GM12865 (cell line): ENCODE measurements around the gene SSTR1.

ENCODE experiments used
- DNase-seq: peaks from one replicate; pipeline ENCODE4 v3.0.0; 2010; ENCODE audit warnings: low read depth
- H3K4me3 ChIP-seq: 2 replicates; pipeline ENCODE4 v1.5.1; 2011; ENCODE audit warnings: mild to moderate bottlenecking, low read depth, low read length, control low read depth
- TF ChIP-seq, protein P1 (sequence below): IDR thresholded peaks from 2 replicates; pipeline ENCODE4 v1.5.1; 2011; ENCODE audit warnings: low read length, control low read depth, low read depth, inconsistent platforms; ENCODE audit not compliant: insufficient read depth; ENCODE audit errors: missing control alignments

Gene SSTR1

GRCh38 chr14:38213001-38213400 is 5.3 kb downstream of the SSTR1 start:
- TF ChIP-seq, protein P1, sequence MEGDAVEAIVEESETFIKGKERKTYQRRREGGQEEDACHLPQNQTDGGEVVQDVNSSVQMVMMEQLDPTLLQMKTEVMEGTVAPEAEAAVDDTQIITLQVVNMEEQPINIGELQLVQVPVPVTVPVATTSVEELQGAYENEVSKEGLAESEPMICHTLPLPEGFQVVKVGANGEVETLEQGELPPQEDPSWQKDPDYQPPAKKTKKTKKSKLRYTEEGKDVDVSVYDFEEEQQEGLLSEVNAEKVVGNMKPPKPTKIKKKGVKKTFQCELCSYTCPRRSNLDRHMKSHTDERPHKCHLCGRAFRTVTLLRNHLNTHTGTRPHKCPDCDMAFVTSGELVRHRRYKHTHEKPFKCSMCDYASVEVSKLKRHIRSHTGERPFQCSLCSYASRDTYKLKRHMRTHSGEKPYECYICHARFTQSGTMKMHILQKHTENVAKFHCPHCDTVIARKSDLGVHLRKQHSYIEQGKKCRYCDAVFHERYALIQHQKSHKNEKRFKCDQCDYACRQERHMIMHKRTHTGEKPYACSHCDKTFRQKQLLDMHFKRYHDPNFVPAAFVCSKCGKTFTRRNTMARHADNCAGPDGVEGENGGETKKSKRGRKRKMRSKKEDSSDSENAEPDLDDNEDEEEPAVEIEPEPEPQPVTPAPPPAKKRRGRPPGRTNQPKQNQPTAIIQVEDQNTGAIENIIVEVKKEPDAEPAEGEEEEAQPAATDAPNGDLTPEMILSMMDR: no peak
- H3K4me3 ChIP-seq: no peak overlapping the region
- no peak for DNase-seq

- TF ChIP-seq, protein P1: no peak
- no peak overlapping the region for H3K4me3 ChIP-seq
- no peak for DNase-seq
Measured at GRCh38 chr14:38217553-38217952, 9.8 kb downstream of the SSTR1 start.

DNA sequence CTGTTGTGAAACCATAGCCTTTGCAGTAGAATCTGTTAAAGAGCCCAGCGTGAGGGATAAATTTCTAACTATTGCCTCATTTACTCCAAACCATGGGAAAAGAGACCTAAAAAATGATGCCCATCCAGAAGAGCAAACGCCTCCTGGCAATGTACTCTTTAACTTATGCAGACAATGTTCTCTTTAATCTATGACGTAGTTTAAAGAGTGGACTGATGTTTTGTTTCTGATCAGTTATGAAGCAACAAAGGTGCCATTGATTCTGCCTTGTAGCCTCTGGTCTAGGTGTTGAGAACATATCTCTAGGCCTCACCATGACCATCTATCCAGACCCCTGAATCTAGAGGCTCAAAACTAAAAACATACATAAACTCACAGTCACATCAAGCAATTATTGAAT is 13.4 kb downstream of the SSTR1 start:
- TF ChIP-seq, protein P1: no peak
- no peak overlapping the region for H3K4me3 ChIP-seq
- no peak for DNase-seq

DNA sequence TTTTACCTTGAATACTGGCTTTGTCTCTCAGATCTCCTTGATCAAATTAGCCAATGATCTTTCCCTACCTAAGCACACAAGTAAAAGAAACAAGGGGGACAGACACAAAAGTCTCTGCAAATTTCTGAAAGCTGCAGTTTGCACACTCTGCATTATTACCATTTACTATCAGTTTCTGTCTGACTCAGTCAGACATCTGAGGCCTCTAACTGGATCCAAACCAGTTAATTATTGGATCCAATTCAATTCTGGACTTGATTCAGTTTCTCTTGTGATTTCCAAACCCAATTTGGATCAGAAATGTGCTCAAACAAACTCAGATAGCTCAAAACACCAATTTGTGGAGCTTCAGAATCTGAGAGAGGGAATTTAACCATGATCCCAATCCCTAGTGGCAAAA is 16.6 kb downstream of the SSTR1 start:
- H3K4me3 ChIP-seq: no peak overlapping the region
- TF ChIP-seq, protein P1: no peak
- DNase-seq: no peak

- no peak overlapping the region for H3K4me3 ChIP-seq
- TF ChIP-seq, protein P1: no peak
- no peak for DNase-seq
Measured at GRCh38 chr14:38225946-38226345, 18.2 kb downstream of the SSTR1 start.

DNA sequence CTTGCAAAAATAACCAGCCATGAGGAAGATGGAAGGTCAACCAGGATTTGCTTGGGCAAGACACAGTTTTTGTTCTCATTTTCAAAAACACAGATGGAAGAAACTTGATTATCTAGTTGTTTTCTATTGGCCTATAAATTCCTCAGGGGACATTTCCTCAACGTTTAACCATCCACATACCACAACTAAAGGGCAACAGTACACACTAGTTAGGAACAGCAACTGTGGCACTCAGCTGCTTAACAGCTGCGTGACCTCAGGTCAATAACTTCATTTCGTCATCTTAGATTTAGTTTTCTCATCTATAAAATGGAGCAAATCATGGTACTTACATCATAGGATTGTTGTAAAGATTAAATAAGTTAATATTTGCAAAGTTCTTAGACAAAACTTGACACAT is 18.7 kb downstream of the SSTR1 start:
- TF ChIP-seq, protein P1: no peak
- no peak for DNase-seq
- no peak overlapping the region for H3K4me3 ChIP-seq

DNA sequence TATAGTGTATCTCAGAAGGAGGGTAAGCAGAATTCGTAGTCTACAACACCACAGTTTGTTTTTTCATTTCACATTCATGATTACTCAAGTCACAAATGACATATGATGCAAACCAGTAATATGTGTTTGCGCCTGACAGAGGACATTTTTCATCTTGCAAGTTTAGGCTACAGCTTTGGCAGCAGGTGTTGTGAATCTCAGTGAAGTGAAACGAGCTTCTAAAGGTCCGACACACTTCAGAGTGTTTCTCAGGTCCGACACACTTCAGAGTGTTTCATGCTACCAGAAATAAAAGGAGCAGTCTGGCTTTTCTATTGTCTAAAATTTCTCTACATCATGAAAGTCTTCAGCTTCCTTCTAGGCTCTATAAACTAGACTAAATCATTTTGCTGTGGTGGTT is 25.5 kb downstream of the SSTR1 start:
- TF ChIP-seq, protein P1: no peak
- no peak for DNase-seq
- no peak overlapping the region for H3K4me3 ChIP-seq
